Measurements from ENCODE around the gene NEO1. TPM values are rescaled to one million over a fixed set of nuclear protein-coding genes. Genes with fewer than 3 reads are reported as not detected.

The NEO1 gene
- total and polyA plus RNA-seq, 2 of the 13 experiments (the other 11 are each of a cell fraction or from before 2014, with no cell fraction given) = 8.4 to 11.0 TPM

DNA sequence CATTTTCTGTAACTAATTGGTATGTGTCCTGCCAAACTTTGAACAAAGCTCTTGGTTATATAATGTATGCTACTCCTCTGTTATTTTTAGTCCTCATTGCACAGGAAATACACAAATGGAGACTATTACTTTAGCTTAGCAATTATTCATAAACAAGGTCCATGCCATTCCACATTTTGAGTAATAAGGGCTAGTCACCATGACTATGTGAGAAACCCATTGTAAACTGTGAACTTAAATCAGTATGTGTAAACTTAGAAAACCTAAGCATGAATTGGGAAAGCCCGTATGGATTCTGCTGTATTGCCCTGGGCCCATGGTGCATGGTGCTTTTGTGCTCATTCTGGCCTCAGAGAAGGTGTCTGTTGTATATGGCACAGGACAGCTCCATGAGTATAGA lies 216.2 kb downstream of the NEO1 start (continued):
- TF ChIP-seq PAX8 (CRISPR knock-in tag; IDR thresholded peaks at IDR 0.05; ENCODE audit: borderline replicate concordance) (no peak), YEATS4 (CRISPR knock-in tag; IDR thresholded peaks at IDR 0.05; ENCODE audit: borderline replicate concordance) (no peak)

DNA sequence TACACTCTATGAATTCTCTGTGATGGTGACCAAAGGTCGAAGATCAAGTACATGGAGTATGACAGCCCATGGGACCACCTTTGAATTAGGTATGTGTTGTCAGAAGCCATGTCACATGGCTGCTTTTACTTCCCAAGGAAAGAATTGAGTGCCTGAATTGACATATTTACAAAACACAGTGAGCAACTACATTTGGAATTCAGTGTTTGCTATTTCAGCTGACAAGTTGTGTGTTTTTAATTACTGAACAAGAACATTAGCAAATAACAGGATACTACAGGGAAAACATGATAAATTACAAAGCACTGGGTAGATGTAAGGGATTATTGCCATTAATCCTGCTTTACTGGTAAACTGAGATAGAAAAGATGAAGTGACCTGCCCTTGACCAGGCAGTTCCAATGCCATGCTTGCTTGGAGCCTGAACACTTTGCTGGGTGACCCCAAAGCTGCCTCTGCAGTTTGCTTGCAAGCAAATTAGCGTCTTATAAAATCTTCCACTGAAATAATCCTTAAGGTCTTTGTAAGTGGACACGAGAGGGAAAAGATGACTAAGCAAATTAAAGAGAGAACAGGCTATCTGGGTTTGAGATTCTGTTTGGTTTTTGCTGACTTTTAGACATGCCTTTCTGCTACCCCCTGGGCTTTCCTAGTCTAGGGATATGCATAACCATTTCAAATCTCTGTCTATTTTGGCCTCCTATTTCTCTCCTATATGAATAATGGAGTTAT lies 218.3 kb downstream of the NEO1 start:
- no peaks in the 10 kb centered on the region for H3K79me2 ChIP-seq (ENCODE audit: insufficient read depth, low read length)
- POLR2A ChIA-PET = no interaction called here
- H3K4me2 ChIP-seq (ENCODE audit: low read depth, low read length) = no peak overlapping the region; the same call in 1 of the 2 replicates
- peak overlapping the region; percentile 5 for H3K27ac ChIP-seq (ENCODE audit: extremely low read length, insufficient read depth, low read length)
- ATAC-seq = no peak; the same call in 2 of the 3 replicates
- no peaks in the 10 kb centered on the region for H4K20me1 ChIP-seq (ENCODE audit: insufficient read depth, low read length)
- no peaks in the 10 kb centered on the region; a peak in 1 of 5 replicates for H3K36me3 ChIP-seq (replicated peaks in 1 of 2; ENCODE audit: control insufficient read depth in 1 of 2, insufficient read depth in 2 of 2, low read length in 2 of 2)
- H3K9me3 ChIP-seq (ENCODE audit: low read length) = no peaks in the 10 kb centered on the region
- H3K4me1 ChIP-seq (ENCODE audit: insufficient read depth, low read length) = peaks cover 20% of the 10 kb centered on the region
- no peak overlapping the region for H3K9ac ChIP-seq (ENCODE audit: insufficient read depth, low read depth, low read length)
- H3K27me3 ChIP-seq (ENCODE audit: control insufficient read depth in 1 of 2, insufficient read depth in 2 of 2, low read length in 2 of 2) = no peaks in the 10 kb centered on the region
- in situ Hi-C loops (cut with HindIII; ENCODE audit: extremely low pct_ligation_motif_present, low pct_unique_long_range_greater_than_20kb) = no loop called here
- peak; percentile 12 for FAIRE-seq
- BruUV-seq (replicated peaks) = no TSS peak
- WGBS (ENCODE audit: low lambda C conversion rate) = 87% methylated on average over 3 of the region's 3 CpGs
- H3K4me3 ChIP-seq (replicated peaks in 1 of 3; ENCODE audit: insufficient read depth in 1 of 3, low read depth in 2 of 3, low read length in 3 of 3) = no peak overlapping the region
- H2AFZ ChIP-seq (ENCODE audit: low read length) = no peak overlapping the region
- CTCF ChIA-PET (ENCODE audit: low intra/inter-chr PET ratio, low total read pairs) = interaction anchor here (1.2 kb wide), 1 partner anchor 30 kb away, joined by 3 read pairs; no protein-coding TSS in a partner anchor
- peak; percentile 20 for DNase-seq (ENCODE audit: low spot score)
- intact Hi-C loops (cut with micrococcal nuclease; ENCODE audit: unreplicated experiment) = no loop called here
- TF ChIP-seq ONECUT2 (CRISPR knock-in tag; IDR thresholded peaks at IDR 0.05) (no peak), FOXA1 (IDR thresholded peaks at IDR 0.05) (no peak), FOXA1 (CRISPR knock-in tag; IDR thresholded peaks at IDR 0.05) (no peak), KAT8 (CRISPR knock-in tag; IDR thresholded peaks at IDR 0.05) (no peak), CBX5 (CRISPR knock-in tag; IDR thresholded peaks at IDR 0.05; ENCODE audit: borderline replicate concordance) (no peak), CEBPB (IDR thresholded peaks at IDR 0.05; ENCODE audit: borderline replicate concordance, low read depth, low read length) (no peak), MZF1 (CRISPR knock-in tag; IDR thresholded peaks at IDR 0.05; ENCODE audit: borderline replicate concordance) (no peak), KDM6A (CRISPR knock-in tag; IDR thresholded peaks at IDR 0.05; ENCODE audit: low read depth) (no peak), NFE2L2 (IDR thresholded peaks at IDR 0.05; ENCODE audit: low read length) (peak; percentile 82), RFX5 (IDR thresholded peaks at IDR 0.05; ENCODE audit: low read depth, low read length) (no peak), DMAP1 (CRISPR knock-in tag; IDR thresholded peaks at IDR 0.05) (no peak), YEATS4 (CRISPR knock-in tag; IDR thresholded peaks at IDR 0.05; ENCODE audit: borderline replicate concordance) (no peak), PAWR (CRISPR knock-in tag; IDR thresholded peaks at IDR 0.05; ENCODE audit: borderline replicate concordance) (no peak), ZNF563 (CRISPR knock-in tag; IDR thresholded peaks at IDR 0.05) (no peak), CCAR2 (optimal IDR thresholded peaks at IDR 0.05; ENCODE audit: low read depth, low read length) (no peak), KLF6 (CRISPR knock-in tag; IDR thresholded peaks at IDR 0.05) (no peak)
- TF ChIP-seq, protein P1, sequence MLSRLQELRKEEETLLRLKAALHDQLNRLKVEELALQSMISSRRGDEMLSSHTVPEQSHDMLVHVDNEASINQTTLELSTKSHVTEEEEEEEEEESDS (CRISPR knock-in tag; IDR thresholded peaks at IDR 0.05; ENCODE audit: borderline replicate concordance) = no peak
- TF ChIP-seq, protein P2, sequence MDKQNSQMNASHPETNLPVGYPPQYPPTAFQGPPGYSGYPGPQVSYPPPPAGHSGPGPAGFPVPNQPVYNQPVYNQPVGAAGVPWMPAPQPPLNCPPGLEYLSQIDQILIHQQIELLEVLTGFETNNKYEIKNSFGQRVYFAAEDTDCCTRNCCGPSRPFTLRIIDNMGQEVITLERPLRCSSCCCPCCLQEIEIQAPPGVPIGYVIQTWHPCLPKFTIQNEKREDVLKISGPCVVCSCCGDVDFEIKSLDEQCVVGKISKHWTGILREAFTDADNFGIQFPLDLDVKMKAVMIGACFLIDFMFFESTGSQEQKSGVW (CRISPR knock-in tag; IDR thresholded peaks at IDR 0.05; ENCODE audit: borderline replicate concordance) = no peak
- TF ChIP-seq, protein P3, sequence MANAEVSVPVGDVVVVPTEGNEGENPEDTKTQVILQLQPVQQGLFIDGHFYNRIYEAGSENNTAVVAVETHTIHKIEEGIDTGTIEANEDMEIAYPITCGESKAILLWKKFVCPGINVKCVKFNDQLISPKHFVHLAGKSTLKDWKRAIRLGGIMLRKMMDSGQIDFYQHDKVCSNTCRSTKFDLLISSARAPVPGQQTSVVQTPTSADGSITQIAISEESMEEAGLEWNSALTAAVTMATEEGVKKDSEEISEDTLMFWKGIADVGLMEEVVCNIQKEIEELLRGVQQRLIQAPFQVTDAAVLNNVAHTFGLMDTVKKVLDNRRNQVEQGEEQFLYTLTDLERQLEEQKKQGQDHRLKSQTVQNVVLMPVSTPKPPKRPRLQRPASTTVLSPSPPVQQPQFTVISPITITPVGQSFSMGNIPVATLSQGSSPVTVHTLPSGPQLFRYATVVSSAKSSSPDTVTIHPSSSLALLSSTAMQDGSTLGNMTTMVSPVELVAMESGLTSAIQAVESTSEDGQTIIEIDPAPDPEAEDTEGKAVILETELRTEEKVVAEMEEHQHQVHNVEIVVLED (CRISPR knock-in tag; IDR thresholded peaks at IDR 0.05; ENCODE audit: borderline replicate concordance) = no peak
- TF ChIP-seq, protein P4, sequence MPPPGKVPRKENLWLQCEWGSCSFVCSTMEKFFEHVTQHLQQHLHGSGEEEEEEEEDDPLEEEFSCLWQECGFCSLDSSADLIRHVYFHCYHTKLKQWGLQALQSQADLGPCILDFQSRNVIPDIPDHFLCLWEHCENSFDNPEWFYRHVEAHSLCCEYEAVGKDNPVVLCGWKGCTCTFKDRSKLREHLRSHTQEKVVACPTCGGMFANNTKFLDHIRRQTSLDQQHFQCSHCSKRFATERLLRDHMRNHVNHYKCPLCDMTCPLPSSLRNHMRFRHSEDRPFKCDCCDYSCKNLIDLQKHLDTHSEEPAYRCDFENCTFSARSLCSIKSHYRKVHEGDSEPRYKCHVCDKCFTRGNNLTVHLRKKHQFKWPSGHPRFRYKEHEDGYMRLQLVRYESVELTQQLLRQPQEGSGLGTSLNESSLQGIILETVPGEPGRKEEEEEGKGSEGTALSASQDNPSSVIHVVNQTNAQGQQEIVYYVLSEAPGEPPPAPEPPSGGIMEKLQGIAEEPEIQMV (CRISPR knock-in tag; IDR thresholded peaks at IDR 0.05; ENCODE audit: low read depth) = no peak
